Epithelial cell of prostate (primary cell): ENCODE data around the gene KCND3.
"Not testable (repeated sequence)": the region's sequence is repeated elsewhere in the genome, so short reads cannot be mapped to it uniquely, and the experiment has no call there.

ENCODE experiments used
- DNase-seq: peaks from one replicate; pipeline ENCODE4 v3.0.0-alpha.2; 2011; ENCODE audit warnings: low read depth, low spot score
- H3K27ac ChIP-seq: fragments of 450-650 bp; 2 replicates; pipeline ENCODE4 v1.5.1; 2017; ENCODE audit warnings: mild to moderate bottlenecking

The KCND3 gene

GRCh38 chr1:111756124-111756513 is 233.3 kb downstream of the KCND3 start:
- DNase-seq: no peak
- H3K27ac ChIP-seq: peak overlapping the region; percentile 86

DNA sequence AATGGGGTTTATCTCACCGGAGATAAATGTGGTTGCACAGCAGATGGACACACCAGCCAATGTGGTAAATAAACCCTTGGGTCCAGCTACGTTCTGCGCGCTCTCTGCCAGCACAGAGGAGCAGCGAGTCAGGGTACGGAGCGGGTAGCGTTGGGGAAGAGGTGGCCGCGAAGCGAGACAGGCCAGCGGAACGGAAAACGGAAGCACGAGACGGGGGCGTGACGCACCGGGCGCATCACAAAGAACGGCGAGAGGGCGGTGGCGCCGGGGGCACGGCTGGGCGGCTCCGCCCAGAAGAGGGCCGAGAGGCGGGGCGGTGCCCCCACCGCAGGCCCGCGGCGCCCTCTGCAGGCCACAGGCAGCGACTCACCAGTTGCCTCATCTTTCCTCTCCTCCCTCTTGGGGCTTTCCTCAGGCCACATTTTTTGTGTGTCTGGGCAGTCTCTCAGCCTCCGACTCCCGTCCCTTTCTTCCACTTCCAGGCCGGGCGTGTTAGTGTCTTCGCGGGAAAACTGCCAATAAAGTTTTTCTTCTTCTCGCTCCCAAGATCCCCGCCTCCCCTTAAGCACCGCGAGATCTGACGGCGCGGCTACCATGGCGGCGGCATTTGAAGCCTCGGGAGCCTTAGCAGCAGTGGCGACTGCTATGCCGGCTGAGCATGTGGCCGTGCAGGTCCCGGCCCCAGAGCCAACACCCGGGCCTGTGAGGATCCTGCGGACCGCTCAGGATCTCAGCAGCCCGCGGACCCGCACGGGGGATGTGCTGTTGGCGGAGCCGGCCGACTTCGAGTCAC is 233.9 kb downstream of the KCND3 start, which contains the start of gene DDX20:
Gene DDX20, plus strand, starts transcription at position 571 of the 793 bp plus-strand sequence. Its CDS starts 24 bp downstream, at position 595.
- H3K27ac ChIP-seq: peak within 1 kb of the TSS; percentile 86
- DNase-seq: peak; percentile 91

- no peak for DNase-seq
- H3K27ac ChIP-seq: peak overlapping the region; percentile 86
Measured at GRCh38 chr1:111754984-111755330, 234.5 kb downstream of the KCND3 start.

GRCh38 chr1:111751906-111752575 is 237.4 kb downstream of the KCND3 start:
- DNase-seq: no peak
- no peak overlapping the region for H3K27ac ChIP-seq

DNA sequence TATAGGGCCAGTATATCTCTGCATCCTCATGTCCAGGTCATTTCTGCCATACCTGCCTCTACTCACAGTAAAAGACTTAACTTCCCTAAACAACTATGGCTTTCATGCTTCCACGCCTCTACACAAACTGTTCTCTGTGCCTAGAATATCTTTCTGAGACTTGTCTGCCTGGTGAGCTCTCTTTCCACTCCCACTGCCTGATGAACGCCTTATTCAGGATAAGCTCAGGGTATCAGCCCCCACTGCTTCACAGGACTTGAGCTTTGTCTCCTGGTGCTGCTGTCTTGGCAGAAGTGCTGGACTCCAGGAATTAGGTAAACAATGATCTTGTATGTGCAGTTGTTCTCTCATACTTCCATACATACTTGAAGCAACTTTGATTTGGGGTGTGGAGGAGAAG is 238.6 kb downstream of the KCND3 start:
- no peak overlapping the region for H3K27ac ChIP-seq
- no peak for DNase-seq

DNA sequence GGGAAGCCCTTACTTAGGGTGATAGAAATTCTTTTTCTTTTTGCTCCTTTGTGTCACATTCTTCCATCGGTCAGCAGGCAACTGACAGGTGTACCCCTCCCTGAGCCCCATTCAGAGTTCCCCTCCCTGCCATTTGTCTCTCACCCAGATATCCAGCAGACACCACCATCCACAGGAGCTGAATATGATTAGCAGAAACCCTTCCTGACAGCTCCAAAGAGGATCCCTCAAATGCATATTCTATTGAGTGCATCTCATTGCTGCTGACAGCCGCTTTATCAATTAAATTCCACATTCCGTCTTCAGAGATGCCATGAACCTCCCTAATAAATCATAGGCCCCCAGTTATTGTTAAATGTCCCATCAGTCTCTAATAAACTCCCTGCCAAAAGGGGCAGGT is 239.8 kb downstream of the KCND3 start:
- H3K27ac ChIP-seq: no peak overlapping the region
- DNase-seq: no peak

- no peak overlapping the region for H3K27ac ChIP-seq
- no peak for DNase-seq
Measured at GRCh38 chr1:111747947-111748346, 241.5 kb downstream of the KCND3 start.

DNA sequence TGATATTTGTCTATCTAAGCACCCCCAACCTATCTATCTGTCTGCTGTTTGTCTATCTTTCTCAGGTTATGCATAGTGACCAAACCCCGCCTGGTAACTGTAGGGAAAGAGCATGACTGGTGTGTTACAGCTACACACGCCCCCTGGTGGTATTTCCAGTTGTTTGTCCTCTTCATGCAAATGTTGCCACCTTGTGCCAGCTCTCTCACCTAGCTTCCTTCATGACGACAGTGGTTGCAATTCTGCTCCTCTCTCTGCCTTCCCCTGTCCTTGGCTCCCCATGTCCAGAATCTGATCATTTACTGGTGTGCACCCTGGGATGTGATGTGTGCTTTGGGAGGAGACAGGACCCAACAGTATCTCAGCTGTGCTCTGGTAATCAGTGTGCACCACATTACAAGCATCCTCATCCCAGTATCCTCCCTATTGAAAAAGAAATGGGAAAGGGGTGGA is 242.2 kb downstream of the KCND3 start:
- DNase-seq: no peak
- no peak overlapping the region for H3K27ac ChIP-seq

DNA sequence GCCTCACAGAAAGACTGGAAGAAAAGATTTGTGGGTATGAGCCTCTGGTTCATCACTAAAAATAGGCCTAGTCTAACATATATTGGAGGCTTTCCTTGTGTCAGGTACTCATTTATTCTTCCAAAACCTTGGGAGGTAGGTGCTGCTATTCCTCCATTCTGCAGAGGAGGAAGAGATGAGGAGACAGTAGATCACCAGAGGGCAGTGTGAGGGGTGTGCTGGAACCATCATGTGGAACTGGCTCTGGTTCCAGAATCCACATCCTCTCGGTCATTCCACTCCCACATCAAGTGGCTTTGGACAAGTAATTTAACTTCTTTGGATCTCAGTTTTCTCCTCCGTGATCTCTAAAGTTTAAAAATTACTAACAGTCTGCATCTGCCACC is 242.9 kb downstream of the KCND3 start:
- H3K27ac ChIP-seq: no peak overlapping the region
- no peak for DNase-seq

DNA sequence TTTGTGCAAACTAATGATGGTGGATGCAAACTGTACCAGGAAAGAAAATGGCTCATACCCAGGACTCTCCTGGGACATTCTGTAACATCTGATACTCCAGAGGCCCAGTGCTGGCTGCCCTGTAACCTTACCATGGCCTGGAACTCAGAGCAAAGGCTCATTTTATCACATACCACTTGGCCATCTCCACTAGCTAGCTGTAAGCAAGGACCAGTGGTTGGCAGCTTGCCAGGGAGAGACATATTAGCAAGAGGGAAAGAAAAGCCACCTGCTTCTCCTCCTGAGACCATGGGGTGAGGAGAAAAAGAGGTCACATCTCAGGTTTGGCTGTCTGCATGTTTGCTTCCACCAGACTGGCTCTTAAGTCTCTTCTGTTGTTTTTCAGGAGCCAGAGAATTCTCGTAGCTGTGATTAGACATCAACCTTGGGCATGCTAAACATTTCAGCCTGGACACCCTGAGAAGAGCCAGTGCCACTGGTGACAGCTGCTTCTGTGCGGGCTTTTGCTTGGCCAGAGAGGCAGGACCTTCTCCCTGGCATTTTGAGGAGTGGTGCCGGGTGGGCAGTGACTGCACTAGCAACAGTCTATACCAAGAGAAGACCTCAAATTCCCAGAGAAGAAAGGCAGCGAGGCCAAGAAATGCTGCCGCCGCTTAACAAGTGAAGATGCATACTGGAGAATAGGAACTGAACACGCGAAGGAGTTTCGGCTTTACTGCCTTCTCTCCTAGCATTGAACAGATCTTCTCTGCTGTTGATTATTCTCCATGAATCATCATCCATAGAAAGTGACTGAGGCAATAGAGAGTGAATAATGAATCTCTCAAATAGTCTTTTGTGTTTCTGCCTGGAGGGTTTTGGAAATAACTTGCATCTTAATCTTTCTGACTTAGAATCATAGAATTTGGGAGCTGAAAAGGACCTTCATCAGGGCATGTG is 243.5 kb downstream of the KCND3 start:
- no peak for DNase-seq
- H3K27ac ChIP-seq: no peak overlapping the region

DNA sequence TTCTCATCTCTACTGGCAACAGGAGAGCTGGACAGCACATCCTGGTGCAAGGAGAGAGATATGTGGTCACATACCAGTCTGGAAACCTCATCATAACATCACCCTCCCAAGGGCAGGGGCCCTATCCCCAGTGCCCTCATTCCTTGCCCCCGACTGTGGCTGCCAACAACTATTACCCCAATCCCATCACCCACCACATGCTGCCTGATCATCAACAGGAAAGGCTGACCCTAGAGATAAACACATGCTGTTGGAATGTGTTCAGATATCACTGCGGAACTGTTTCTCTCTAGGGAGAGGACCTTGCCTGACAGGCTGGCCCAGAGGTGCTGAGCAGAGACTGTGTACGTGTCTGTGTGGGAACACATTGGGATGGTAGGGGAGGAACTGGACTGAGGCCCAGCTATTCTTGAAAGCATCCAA is 245.8 kb downstream of the KCND3 start:
- no peak overlapping the region for H3K27ac ChIP-seq
- no peak for DNase-seq

DNA sequence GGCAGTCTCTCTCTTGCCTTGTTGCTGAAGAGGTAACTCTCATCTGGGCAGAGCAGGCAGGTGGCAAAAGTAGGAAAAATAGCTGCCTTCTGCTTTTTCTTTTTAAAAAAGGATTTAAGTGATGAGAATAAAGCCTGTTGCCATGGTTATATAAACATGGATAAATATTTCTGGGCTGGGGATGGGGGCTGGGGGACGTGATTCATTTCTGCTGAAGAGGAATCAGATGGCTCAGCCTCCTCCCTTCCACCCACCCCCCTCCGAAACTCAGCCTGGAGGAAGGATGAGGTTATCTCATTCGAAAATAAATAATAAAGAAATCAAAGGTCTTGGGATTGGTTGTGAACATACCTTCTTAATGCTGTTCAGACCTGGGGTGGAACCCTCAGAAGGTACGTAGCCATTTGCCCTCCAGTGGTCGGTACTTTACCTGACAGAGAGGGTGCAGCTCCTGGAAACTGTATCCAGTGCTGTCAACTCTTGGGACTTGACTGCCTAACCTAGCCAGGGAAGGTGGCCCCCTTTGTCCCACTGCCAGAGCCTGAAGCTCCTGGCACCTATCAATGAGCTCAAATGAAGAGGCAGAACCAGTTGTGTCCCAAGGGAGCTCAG is 246.4 kb downstream of the KCND3 start:
- no peak for DNase-seq

DNA sequence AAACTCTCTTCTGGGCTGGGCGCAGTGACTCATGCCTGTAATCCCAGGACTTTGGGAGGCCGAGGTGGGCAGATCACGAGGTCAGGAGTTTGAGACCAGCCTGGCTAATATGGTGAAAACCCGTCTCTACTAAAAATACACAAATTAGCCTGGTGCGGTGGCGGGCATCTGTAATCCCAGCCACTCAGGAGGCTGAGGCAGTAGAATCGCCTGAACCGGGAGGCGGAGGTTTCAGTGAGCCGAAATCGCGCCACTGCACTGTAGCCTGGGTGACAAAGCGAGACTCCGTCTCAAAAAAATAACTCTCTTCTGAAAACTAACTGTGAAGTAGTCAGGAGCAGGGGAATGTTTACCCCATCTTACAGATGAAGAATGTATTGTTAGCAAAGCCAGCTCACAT is 247.2 kb downstream of the KCND3 start:
- not testable (repeated sequence) for H3K27ac ChIP-seq, DNase-seq

More for the DNA sequence above, 246.4 kb downstream of the KCND3 start:
- H3K27ac ChIP-seq: no peak overlapping the region

DNA sequence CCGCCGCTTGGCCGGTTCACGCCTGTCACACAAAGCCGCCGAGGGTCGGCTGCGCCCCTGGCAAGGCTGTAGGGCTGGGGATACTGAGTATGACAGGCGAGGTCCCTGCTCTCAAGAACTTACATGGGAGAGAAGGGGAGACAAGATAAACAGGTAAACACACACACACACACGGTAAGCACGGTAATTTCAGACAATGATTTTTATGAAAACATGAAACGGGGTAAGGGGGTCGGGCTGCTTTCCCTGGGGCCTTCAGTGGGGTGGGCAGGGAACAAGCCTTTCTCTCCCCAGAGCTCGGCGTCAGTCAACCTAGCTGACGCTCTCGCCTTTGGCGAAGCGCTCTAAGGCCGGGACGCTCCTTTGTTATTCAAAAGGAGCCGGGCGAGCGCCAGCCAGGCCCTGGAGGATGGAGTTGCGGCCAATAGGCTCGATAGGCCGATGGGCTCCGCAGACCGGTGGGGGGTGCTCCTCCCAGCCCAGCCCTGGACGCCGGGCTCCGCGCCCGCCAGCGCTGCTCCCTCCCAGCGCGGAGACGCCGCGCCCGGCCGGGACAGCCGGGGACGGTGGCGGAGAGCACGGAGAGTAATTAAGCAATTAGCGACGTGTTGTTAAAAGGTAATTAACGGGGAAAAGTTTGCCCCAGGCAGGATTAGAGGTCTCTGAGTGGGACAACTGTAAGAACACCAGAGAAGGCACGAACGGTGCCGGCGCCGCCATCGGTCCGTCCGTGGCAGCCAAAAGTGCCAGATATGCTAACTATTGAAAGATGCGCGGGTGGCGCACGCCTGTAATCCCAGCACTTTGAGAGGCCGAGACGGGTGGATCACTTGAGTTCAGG is 249.3 kb downstream of the KCND3 start:
- peak overlapping the region; percentile 79 for H3K27ac ChIP-seq
- no peak for DNase-seq

DNA sequence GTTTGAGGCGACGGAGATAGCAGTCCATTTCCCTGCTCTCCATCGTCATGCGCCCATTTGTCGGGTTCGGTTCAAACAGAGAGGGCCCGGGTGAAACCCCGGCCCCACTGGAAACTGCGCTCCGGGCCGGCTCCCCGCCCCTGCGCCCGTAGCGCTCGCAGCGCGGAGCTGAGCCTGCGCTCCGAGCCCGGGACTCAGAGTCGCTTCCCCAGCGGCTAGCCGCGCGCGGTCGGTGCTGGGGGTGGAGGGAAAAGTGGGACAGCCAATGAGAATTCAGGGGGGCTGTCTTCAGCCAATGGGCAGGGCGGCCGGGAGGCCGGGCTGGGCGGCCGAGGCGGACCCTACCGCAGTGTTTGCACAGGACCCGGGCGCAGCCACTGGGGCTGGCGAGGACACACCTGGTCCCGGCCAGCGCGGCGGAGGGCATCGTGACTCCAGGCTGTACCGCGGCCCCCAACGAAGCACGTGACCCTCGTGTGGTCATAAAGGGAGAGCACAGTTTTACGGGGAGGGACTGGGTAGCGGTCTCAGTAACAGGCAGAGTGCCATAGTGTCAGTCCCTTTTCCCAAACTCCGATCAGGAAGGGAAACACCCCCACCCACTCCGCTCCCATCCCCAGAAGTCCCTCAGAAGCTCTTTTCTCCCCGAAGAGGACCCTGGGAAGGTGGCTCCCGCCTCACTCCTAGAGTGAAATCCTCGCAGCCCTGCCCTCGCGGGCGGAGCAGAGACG is 250.1 kb downstream of the KCND3 start, which contains the start of gene INKA2:
Gene INKA2, minus strand, starts transcription at position 202 of the 731 bp plus-strand sequence. Its CDS starts 153 bp downstream, at position 49.
- no peak for DNase-seq
- H3K27ac ChIP-seq: peak within 1 kb of the TSS; percentile 79

DNA sequence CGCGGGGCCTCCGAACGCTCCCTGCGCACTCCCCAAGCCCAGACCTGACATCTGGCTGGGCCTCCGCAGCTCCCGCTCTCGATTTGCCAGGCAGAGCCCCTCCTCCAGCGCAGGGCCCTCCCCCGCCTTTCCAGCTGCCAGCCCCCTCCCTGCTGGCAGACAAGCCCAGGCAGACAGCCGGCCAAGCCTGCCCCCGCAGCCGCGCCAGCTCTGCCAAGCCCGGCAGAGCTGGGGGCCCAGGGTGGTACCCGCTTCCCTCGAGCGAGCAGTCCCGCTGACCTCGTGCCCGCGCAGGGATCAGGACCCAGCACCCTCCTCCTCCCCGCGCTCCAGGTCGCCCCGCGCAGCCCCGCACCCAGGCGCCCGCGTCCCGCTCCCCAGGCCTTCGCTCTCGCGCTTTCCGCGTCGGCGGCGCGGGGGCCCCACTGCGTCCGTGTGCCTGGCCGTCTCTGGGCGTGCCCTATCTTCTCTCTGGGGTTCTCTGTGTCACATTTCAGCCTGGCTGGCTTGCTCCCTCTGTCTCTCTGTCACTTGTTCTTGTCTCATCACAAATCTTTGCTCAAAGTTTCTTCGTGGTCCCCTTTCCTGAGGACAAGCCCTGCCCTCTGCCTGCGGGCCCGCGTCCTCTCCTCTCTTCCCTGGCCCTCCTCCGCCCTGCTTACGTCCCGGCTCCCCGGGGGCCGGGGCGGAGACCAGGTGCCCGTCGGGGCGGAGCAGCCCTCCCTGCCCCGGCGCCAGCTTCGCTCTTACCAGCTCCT is 250.9 kb downstream of the KCND3 start:
- DNase-seq: no peak
- H3K27ac ChIP-seq: peak overlapping the region; percentile 79

DNA sequence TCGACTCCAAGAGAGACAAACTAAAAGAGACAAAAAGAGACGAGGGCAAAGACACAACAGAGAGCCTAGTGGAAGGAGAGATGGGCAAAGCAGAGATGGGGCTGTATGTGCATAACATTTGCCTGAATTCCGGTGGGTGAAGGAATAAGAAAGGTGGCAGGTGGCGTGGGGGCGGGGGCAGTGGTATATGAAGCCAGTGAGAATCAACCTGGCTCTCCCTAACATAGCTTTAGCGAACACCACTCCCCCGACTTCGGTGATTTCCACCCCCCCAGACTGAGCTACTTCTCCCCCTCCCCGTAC is 251.4 kb downstream of the KCND3 start:
- DNase-seq: no peak
- peak overlapping the region; percentile 79 for H3K27ac ChIP-seq
